ENCODE results near the gene ERMP1.

The ERMP1 gene

DNA sequence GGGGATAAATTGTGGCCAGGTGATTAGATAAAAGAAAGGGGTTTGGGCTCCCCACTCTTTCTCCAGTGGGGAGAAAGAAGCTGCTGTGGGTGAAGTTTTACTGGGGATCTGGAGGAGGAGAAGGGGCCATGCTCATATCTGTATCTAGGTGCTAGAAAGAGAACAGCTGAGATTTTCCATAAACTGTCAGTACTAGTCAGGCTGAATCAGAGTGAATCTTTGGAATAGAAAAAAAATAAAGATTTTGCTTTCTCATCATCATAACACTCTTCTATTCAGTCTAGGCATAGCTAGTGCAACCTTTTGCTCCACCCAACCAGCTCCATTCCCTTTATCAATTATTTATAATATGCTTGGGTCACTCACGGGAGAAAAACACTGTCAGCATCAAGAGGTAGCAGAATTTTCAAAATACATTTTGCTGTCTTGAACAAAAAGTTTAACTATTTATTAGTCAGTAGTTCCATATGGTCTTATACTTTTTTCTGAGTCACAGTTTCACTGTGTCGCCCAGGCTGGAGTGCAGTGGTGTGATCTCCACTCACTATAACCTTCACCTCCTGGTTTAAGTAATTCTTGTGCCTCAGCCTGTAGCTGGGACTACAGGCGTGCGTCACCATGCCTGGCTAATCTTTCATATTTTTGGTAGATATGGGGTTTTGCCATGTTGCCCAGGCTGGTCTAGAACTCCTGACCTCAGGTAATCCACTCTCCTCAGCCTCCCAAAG is 21.3 kb upstream of the ERMP1 start:
- no peak for DNase-seq (ENCODE audit: low read depth)

DNA sequence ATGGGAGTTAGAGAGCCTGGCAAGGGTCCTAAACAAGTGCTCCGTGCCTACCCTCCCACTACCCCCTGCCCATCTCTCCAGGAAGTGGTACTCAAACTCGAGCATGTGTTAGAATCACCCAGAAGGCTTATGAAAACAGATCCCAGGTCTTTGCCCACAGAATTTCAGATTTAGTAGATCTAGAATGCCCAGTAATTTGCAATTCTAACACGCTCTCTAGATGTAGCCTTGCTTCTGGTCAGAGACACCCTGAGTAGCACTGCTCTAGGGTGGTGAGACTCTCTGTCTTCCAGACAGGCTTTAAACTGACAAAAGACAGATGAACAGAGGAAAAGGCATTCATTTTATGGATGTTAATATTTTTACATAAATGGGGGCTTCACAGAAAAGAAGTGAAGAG is 20.7 kb upstream of the ERMP1 start:
- DNase-seq (ENCODE audit: low read depth), result no peak

DNA sequence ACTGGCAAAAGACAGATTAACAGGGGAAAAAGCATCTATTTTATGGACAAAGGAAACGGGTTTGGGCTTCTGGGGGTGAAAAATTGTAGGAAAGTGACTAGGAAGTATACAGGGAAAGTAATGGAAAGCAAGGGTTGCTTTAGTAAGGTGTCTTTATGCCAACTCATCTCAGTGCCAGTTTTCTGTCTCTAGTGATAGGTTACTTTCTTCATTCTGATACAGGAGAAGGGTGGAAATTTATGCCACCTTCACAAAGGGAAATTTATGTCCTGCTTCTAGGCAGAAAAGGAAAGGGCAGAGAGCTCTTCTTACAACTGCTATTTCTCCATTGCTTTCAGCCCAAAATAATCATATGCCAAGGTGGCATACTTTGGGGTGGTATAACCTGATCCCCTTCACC is 20.1 kb upstream of the ERMP1 start:
- DNase-seq (ENCODE audit: low read depth), result no peak

DNA sequence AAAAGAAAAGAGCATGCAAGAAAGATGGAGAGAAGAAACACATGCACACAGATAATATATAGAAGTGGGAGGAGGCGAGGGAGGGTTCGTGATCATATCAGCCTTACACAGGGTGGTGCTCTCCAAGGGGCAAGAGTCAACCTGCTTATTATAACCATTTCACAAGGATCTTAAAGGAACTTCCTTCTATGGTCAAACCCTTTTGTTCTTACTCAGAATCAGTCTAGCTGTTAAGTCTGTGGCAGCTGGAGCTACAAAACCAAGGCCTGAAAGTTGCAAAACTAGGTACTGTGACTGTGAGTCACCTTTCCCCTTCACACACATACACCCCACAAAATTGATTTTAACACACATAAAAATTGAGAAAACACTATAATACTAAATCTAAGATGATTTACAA is 18.5 kb upstream of the ERMP1 start:
- peak; percentile 40 for DNase-seq (ENCODE audit: low read depth)

DNA sequence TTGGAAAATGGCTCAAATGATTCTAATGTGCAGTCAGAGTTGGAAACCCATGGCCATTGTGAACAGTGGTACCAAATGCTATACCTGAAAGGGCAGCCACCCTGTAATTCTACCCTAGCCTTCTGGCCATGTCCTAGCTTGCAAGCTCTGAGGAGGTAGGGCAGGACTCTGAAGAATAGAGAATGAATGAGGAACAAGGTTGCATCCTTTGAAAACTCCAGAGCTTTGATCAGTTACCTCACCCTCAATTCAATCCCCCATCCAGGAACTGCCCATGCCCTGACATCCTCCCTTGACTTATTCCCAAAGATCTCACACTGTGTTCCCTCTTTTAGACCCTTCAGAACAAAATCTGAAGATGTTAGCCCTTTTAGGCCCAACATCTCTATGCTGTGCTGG is 17.8 kb upstream of the ERMP1 start:
- no peak for DNase-seq (ENCODE audit: low read depth)

DNA sequence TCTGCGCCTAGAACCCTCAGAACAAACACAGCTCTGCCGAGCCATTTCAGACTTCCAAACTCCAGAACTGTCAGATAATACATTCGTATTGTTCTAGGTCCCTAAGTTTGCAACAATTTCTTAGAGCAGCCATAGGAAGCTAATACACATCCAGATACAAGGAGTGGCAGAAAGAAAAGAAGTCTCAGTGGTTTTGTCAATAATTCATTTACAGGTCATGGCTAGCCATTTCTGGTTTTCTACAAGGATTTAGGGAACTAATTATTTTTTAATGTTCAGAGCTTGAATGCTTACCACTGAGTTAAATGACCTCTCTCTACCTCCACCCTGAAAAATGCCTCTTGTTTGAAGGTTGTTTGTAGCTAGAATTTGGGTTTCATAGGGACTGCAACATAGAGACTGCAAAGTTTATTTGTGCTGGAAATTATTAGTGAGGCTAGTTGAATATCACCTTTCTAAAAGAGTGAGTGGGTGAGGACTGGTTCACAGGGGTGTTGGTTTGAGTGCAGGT is 15.5 kb upstream of the ERMP1 start:
- no peak for DNase-seq (ENCODE audit: low read depth)

DNA sequence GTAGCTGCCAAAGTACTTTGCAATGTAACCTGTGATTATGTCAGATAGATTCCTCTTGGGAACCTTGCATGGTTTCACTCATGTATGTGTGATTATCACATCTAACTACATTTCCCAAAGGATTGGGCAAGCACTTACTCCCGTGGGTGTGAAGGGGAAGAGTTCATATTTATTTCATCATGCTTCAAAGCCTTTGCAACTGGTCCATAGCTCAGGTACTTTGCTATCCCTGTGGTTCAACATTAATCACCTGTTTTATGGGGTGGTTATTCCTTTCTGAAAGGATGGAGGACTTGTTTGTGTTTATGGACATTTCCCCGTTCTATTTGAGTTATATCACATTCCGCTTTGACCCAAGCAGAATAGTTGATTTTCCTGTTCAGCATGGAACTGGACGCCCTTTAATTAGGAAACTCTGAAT is 13.6 kb upstream of the ERMP1 start:
- DNase-seq (ENCODE audit: low read depth), result no peak

DNA sequence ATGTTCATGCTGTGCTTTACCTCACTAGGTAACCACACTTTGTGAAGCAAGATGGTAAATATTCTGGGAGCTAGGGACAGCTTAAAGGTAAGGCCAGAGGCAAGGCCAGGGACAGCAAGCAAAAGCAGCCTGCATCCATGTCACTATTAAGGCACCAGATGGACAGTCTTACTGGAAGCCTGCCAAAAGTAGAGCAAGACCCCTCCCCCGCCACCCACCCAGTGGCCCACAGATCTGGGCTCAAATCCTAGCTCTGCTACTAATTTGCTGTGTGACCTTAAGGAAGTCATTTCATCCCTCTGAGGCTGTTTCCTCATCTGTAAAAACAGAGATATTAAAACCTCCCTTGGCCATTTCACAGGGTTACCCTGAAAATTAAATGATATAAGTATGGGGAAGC is 13.2 kb upstream of the ERMP1 start:
- no peak for DNase-seq (ENCODE audit: low read depth)

DNA sequence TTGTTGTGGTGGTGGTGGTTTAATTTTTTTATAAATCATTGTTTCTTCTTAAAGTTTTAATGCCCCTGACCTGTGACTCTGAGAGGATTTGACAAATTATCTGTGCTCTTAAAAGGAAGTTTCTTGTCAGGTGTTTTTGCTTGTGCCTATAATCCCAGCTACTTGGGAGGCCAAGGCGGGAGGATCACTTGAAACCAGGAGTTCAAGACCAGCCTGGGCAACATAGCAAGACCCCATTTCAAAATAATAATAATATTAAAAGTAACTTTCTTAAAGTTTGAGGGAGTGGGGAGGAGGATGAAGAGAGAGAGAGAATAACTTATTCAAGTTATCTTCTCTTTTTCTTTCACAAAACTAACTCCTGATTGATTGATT is 12.2 kb upstream of the ERMP1 start:
- DNase-seq (ENCODE audit: low read depth), result no peak

DNA sequence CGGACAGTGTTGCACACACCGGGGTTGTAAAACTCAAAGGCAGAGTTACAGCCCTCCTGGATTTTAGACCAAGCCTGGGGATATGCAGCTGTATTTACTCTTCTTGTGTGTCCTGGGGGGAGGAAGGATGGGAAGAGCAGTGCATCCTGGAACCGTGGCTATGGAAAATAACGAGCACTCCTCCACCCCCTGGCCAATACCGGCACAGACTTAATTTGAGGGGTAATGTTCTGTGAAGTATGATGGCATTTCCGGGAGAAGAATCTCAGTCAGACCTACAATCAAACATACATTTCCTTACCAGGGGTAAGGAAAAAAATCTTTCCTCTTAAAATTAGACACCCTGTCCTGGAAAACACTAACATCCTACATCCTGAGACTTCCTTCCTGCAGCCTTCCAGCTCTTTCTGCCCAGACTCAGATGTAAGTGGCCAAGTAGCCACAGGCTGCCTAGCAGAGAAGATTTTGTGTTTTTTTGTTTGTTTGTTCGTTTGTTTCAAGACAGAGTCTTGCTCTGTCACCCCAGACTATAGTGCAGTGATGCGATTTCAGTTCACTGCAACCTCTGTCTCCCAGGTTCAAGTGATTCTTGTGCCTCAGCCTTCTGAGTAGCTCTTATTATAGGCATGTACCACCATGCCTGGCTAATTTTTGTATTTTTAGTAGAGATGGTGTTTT is 11.0 kb upstream of the ERMP1 start:
- DNase-seq (ENCODE audit: low read depth), result peak; percentile 17

DNA sequence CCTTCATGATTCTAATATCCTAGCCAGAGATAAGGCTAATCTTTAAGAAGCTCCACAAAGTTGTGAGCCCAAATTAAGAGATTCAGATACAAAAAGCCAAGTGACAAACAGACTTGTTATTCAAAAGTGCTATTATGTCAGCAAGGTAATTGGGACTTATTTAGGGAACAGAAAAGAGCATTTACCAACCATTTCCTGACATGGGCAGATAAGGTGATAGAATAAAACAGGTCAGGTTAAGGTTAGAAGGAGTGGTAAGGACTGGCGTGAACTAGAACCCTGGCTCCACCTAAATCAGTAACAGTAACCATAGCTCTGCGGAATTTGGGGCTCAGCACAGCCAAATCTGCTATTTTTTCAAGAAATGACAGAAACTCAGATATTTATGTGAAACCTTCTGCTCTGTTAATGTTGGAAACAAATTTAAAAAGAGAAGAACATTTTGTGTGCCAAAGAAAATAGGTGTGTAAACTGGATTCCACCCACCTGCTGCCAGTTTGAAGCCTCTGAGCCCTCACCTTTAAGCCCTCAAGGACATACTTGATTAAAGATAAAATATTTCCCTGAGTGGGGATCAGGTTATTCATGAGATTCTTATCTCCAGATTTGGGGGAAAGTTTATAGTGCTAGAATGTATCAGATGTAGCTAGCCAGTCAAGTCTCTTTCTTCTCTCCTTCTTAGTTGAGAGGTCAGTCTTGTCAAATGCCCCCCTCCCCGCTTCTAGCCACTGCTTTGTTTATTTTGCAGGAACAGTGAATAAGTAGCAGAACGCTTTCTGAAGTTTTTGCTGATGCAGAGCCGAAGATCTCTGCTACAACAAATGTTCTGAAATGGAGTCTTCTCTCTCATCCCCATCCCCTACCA is 10.2 kb upstream of the ERMP1 start:
- DNase-seq (ENCODE audit: low read depth), result no peak

DNA sequence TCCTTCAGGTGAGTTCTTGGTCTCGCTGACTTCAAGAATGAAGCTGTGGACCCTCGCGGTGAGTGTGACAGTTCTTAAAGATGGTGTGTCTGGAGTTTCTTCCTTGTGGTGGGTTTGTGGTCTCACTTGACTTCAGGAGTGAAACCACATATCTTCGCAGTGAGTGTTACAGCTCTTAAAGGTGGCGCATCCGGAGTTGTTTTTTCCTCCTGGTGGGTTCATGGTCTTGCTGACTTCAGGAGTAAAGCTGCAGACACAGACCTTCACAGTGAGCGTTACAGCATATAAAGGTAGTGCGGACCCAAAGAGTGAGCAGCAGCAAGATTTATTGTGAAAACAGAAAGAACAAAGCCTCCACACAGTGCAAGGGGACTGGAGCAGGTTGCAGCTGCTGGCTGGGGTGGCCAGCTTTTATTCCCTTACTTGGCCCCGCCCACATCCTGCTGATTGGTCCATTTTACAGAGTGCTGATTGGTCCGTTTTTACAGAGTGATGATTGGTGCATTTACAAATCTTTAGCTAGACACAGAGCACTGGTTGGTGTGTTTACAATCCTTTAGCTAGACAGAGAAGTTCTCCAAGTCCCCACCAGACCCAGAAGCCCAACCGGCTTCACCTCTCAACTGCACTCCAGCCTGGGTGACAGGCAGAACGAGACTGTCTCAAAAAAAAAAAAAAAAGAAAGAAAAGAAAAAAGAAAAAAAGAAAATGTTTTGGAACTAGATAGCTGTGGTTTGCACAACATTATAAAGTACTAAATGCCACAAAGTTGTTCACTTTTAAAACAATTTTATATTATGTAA is 9.1 kb upstream of the ERMP1 start:
- DNase-seq (ENCODE audit: low read depth), result no peak

DNA sequence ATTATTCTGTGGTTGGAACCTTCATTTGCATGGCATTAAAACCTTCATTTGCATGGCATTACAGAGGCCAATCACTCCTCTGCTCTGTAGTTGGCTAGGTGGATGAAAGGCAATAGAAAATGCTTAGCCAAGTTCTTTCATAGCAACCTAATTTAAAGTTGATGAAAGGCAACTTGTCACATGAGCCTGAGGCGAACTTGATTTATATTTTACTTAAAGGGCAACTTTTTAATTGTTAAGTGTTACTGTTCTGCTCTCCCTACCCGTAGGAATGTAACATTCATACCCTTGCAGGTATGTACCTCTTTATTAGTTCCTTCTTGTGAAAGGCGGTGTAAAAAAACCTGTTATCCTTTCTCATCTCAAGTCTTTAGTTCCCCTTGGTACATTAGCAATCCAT is 7.9 kb upstream of the ERMP1 start:
- no peak for DNase-seq (ENCODE audit: low read depth)

DNA sequence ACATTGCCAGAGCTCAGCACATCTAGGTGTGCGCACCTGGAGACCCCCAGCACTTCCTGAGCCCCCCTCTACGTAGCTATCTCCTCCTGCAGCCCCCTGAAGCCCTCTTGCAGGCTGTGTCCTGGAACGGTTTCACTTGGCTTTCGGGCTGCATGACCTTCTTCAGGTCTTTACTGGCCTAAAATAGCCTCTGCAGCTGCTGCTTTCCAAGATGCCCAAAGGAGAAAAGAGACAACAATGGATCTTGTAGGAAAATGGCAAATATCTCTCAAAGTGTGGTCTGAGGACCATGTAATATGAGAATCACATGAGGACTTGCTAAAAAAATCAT is 6.6 kb upstream of the ERMP1 start:
- no peak for DNase-seq (ENCODE audit: low read depth)

DNA sequence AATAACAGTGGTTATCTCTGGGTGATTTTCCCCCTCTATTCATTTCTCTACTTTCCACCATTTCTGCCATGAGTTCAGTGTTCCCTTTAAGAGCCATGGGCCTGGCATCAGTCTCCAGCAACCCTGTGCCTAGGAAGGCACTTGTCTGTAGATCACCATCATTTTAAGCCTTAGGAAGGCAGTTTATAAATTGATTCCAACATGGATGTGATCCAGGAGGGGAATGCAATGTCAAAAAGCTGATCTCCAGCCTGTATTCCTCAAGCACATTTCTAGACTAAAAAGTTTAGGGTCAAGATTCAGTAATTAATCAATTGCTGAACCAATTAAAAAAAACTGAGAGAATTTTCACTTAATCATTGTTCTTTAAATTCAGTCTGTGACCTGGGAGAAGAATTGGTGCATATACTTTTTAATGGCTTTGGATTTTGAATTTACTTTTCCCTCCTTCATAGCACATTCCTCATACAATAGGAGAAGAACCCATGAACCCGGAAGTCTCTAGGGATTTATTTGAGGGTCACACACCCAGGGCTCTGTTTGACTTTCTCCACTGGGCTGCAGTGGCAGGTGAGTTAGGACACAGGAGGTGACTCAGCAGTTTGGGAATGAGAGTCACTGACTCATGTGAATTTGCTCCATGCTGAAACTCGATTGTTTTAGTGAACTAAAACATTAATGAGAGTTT is 6.1 kb upstream of the ERMP1 start:
- peak; percentile 79 for DNase-seq (ENCODE audit: low read depth)

DNA sequence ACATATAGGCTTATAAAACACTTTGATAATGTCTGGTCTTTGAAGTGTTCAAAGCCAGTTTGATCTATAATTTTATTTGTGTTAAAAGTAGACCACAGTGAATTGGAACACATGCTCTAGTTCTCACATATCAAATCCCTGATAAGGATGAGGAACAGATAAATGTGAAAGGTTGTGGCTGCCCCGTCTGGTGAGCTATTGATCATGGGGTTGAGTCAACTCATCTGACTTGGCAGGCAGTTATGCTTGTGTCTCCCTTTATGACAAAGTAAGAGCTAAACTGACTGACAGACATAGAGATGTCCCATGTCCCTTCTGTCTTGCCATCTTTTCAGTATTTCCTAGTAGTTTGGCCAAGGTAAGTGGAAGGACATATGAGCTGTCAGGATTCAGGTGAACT is 2.9 kb upstream of the ERMP1 start:
- DNase-seq (ENCODE audit: low read depth), result no peak

DNA sequence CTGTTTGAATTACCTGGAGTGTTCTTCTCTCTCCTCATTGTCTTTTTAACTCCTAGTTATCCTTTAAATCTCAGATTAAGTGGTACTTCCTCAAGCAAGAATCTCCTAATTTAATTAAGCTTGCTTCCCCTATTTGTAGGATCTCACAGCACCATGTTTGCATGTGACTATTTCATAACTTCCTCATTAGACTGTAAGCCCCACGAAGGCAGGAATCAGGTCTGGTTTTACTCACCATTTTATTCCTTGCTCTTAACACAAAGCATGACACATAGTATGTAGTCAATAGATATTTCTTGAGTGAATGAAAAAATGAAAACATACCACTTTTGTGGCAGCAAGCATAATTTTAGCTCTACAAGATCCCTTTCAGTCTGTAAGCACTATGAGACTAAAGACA is 1.3 kb upstream of the ERMP1 start:
- DNase-seq (ENCODE audit: low read depth), result no peak

DNA sequence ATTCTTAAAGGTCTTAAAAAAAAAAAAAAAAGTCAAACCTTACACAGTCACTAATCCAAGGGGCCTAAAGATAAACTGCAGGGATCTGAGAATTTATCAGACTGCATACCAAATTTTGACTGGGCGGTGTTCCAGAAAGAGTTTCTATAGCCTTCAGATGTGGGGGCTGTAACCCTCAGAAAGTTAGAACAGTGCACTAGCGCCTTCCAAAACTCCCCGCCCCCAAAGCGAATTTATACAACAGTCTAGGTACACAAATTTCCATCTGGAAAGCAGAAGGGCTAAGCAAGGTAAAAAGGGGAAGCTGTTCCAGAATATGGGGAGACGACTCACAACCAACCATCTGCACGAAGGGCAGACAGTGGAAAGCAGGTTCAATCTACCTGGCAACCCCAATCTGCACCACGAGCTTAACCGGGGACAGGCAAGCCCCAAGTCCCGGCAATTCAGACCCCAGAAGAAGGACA is 813 bp downstream of the ERMP1 start:
- DNase-seq (ENCODE audit: low read depth), result no peak

DNA sequence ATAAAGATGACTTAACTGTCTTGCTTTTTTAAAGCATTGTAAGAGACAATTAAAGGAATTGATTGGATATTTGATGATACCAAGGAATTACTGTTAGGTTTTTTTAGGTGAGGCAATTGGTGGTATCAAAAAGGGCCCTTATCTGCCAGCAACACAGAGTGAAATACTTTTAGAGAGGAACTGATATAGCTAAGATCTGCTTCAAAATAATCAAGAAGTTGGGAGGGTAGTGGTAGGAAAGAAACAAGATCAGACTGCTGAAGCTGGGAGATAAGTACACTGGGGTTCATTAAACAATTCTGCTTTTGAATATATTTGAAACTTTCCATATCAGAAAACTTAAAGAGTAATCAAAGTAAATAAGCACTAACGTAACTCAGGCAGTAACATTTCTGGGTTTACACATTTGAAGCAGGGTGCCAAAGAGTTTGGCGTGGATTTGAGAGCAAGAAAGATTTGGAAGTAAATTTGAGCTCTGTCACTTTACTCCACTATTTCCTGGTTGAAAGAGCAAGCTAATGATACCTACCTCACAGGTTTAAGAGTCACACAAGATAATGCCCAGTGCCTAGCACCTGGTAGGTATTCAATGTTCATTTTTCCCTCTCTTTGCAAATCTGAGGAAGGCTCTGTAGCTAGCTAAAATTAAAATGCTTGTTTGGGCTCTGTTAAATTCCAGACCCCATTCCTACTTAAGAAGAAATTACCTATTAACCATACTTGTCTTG is 6.9 kb downstream of the ERMP1 start:
- no peak for DNase-seq (ENCODE audit: low read depth)

DNA sequence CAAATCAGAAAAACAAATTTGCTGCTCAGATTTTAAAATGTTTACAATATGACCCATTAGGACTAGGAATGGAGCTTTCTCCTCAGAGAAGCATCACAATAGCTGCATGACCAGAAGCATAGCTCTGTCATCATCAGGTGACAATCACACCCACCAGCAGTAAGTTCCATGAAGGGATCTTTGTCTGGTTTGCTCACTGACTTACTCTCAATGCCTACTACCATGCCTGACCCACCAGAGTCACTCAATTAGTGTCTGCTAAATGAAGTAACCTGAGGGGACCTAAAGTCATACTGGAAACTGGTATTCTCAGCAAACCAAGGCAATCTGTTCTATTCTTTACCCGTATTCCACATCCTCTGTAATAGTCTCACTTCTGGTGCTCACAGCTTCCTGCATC is 7.7 kb downstream of the ERMP1 start:
- DNase-seq (ENCODE audit: low read depth), result no peak

DNA sequence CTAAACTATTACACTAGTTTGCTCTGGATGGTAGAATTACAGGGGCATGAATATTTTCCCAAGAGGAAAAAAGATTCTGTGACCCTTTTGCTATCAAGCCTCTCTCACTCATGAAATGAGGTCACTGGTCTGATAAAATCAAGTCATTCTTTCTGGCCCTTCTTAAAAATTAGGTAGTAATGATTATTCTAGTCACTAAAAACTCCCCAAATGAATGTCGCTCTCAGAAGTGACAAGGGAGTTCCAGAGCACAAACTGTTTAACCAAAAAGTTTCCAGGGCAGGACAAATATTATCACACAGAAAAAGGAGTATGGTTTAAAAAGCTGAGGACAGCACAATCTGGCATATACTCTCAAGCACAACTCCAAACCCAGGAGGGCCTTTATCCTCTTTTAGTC is 12.5 kb downstream of the ERMP1 start:
- DNase-seq (ENCODE audit: low read depth), result no peak

Measured in ELR (cell line).